ENCODE data around the gene BEST4. TPM values are rescaled to one million over a fixed set of nuclear protein-coding genes. Genes with fewer than 3 reads are reported as not detected.

BEST4 gene
- total and polyA plus RNA-seq, 2 of the 13 experiments (the other 11 are each of a cell fraction or from before 2014, with no cell fraction given): 0.77 to 1.4 TPM

GRCh38 chr1:44808938-44809917 lies 21.3 kb upstream of the BEST4 start (continued):
- TF ChIP-seq ZNF646 (CRISPR knock-in tag; IDR thresholded peaks at IDR 0.05) (no peak), ZNF761 (CRISPR knock-in tag; conservative IDR thresholded peaks at IDR 0.05) (no peak), GMEB1 (CRISPR knock-in tag; IDR thresholded peaks at IDR 0.05; ENCODE audit: borderline replicate concordance) (0 out of 2 replicates have a peak, but pooled peaks have one; percentile 35), ZSCAN30 (CRISPR knock-in tag; IDR thresholded peaks at IDR 0.05) (no peak), MED8 (CRISPR knock-in tag; IDR thresholded peaks at IDR 0.05; ENCODE audit: insufficient replicate concordance) (no peak), ZNF350 (CRISPR knock-in tag; IDR thresholded peaks at IDR 0.05; ENCODE audit: borderline replicate concordance, low read depth) (no peak), ZMAT3 (CRISPR knock-in tag; conservative IDR thresholded peaks at IDR 0.05) (0 out of 2 replicates have a peak, but pooled peaks have one; percentile 38), KLF6 (CRISPR knock-in tag; IDR thresholded peaks at IDR 0.05) (no peak)
- TF ChIP-seq, protein P1, sequence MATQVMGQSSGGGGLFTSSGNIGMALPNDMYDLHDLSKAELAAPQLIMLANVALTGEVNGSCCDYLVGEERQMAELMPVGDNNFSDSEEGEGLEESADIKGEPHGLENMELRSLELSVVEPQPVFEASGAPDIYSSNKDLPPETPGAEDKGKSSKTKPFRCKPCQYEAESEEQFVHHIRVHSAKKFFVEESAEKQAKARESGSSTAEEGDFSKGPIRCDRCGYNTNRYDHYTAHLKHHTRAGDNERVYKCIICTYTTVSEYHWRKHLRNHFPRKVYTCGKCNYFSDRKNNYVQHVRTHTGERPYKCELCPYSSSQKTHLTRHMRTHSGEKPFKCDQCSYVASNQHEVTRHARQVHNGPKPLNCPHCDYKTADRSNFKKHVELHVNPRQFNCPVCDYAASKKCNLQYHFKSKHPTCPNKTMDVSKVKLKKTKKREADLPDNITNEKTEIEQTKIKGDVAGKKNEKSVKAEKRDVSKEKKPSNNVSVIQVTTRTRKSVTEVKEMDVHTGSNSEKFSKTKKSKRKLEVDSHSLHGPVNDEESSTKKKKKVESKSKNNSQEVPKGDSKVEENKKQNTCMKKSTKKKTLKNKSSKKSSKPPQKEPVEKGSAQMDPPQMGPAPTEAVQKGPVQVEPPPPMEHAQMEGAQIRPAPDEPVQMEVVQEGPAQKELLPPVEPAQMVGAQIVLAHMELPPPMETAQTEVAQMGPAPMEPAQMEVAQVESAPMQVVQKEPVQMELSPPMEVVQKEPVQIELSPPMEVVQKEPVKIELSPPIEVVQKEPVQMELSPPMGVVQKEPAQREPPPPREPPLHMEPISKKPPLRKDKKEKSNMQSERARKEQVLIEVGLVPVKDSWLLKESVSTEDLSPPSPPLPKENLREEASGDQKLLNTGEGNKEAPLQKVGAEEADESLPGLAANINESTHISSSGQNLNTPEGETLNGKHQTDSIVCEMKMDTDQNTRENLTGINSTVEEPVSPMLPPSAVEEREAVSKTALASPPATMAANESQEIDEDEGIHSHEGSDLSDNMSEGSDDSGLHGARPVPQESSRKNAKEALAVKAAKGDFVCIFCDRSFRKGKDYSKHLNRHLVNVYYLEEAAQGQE (IDR thresholded peaks at IDR 0.05; ENCODE audit: borderline replicate concordance in 1 of 2, low read depth in 1 of 2, low read length in 2 of 2): peak in 1 of 2 experiments; percentile 28; a peak in 1 of 4 replicates
- TF ChIP-seq, protein P2, sequence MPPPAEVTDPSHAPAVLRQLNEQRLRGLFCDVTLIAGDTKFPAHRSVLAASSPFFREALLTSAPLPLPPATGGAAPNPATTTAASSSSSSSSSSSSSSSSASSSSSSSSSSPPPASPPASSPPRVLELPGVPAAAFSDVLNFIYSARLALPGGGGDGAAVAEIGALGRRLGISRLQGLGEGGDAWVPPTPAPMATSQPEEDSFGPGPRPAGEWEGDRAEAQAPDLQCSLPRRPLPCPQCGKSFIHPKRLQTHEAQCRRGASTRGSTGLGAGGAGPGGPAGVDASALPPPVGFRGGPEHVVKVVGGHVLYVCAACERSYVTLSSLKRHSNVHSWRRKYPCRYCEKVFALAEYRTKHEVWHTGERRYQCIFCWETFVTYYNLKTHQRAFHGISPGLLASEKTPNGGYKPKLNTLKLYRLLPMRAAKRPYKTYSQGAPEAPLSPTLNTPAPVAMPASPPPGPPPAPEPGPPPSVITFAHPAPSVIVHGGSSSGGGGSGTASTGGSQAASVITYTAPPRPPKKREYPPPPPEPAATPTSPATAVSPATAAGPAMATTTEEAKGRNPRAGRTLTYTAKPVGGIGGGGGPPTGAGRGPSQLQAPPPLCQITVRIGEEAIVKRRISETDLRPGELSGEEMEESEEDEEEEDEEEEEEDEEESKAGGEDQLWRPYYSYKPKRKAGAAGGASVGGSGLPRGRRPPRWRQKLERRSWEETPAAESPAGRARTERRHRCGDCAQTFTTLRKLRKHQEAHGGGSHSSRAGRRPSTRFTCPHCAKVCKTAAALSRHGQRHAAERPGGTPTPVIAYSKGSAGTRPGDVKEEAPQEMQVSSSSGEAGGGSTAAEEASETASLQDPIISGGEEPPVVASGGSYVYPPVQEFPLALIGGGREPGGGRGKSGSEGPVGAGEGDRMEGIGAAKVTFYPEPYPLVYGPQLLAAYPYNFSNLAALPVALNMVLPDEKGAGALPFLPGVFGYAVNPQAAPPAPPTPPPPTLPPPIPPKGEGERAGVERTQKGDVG (CRISPR knock-in tag; IDR thresholded peaks at IDR 0.05; ENCODE audit: borderline replicate concordance): no peak

Measured in HepG2 (cell line).